Neural cell (in vitro differentiated cells): ENCODE measurements around the gene BNC2.

ENCODE experiments used
- CTCF ChIP-seq: fragments of 450-650 bp; IDR thresholded peaks from 2 replicates; pipeline ENCODE4 v1.5.1; 2014; ENCODE audit warnings: antibody characterized with exemption, mild to moderate bottlenecking, moderate library complexity; ENCODE audit not compliant: poor library complexity, severe bottlenecking
- MXI1 ChIP-seq: fragments of 450-650 bp; conservative IDR thresholded peaks from 2 replicates; pipeline ENCODE4 v1.6.1; 2014; ENCODE audit warnings: antibody characterized with exemption, mild to moderate bottlenecking; ENCODE audit not compliant: poor library complexity, severe bottlenecking
- POLR2AphosphoS5 ChIP-seq: IDR thresholded peaks from 2 replicates; pipeline ENCODE4 v1.6.1; 2012
- SMC3 ChIP-seq: fragments of 450-650 bp; conservative IDR thresholded peaks from 2 replicates; pipeline ENCODE4 v1.6.1; 2014; ENCODE audit warnings: antibody characterized with exemption, mild to moderate bottlenecking, moderate library complexity; ENCODE audit not compliant: poor library complexity
- TAF1 ChIP-seq: IDR thresholded peaks from 2 replicates; pipeline ENCODE4 v1.6.1; 2012; ENCODE audit warnings: low read depth

- TF ChIP-seq MXI1 (no peak), CTCF (no peak), TAF1 (no peak), SMC3 (no peak), POLR2AphosphoS5 (no peak)
Measured at GRCh38 chr9:16436545-16436944, 433.9 kb downstream of the BNC2 start.
